NCI-H82 treated with DMSO at 0.1 percent for 48 hours (cell line): ENCODE data around the gene OSBPL5.

Source experiments
- DNase-seq: peaks from one replicate; lab custom pipeline; 2025; ENCODE audit not compliant: unreplicated experiment; lab: John Stamatoyannopoulos, UW

The OSBPL5 gene

DNA sequence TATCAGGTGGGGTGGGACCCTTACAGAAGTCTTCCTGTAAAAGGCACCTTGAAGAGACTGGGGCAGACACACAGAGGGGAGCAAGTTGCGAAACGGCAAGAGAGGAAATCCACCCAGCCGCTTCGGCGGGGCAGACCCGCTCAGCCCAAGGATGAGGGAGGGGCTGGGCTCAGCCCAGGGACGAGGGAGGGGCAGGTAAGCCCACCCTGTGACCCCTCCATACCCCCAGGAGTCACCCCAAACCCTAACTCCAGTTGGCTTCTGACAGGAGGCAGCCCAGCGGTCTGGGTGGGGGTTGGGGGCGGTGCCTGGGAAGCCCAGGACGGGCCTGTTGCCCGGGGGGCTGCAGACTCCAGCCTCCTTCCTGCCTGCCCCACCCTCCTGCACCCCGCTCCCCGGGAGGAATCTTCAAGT, 965 bp downstream of the OSBPL5 start:
- DNase-seq = no peak

DNA sequence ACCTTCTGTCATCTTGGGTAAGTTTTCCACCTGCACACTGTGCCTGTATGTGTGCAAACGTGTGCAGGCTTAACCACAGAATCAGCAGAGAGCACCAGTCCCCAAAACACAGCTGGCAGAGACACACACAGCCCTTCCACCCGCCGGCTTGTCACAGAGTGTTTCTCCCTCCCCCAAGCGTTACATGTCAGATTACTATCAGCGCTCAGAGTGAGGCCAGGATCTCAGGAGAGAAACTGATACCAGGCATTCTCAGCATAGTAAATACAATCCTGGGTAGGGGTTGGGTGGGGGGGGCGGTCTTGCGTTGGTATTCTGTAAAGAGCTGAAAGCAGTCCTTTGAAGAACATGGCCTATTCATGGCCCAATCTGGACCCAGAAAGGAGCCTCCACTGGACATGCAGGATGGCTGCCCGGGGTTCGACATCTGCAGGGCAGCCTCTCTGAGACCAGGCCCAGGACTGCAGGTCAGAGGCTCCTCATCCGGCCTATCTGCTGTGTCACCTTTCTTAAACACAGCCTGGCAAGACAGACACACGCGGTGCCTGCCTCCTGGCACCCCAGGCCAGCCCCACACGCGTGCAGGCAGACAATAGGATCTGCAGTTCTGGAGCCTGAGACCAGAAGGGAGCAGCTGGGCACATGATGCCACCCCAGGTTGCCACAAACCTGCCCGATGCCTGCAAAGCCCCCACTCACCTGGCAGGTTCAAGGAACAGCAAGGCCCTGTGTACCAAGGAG, 1.7 kb downstream of the OSBPL5 start:
- DNase-seq = no peak

DNA sequence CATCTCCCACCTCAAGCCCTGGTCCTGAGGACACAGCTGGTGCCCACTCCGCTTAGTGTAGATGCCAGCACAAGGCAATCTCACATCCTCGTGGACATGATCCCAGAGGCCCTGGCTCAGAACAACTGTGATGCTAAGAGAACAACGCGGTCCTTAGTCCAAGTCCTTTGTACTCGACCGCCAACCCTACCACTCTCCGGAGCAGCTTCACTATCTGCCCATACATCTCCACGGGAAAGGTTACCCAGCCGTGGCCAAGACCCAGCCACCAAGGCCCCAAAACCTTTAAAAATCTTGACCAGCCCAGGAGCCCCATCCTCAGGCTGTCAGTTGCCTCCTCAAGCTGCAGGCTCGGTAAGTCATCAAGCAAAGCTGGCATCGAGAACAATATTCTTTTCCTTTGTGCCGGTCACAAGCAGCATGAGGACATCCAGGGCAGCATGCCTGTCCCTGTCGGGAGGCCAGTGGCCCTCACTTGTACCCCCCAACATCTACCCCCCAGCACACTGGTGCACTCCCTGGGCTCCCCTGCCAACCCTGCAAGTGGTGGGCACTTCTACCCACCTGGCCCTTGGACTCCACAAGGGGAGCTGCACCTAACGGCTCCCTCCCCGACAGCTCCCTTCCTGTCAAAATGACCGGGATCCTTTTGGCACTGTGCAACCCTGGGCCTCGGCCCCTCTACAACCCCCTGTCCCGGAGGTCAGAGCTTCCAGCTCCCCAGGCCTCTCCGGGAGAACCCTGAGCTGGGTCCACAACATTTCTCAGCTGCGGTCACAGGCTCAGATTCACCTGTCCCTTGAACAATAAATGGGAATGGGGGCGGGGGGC, 2.5 kb downstream of the OSBPL5 start:
- DNase-seq = no peak

DNA sequence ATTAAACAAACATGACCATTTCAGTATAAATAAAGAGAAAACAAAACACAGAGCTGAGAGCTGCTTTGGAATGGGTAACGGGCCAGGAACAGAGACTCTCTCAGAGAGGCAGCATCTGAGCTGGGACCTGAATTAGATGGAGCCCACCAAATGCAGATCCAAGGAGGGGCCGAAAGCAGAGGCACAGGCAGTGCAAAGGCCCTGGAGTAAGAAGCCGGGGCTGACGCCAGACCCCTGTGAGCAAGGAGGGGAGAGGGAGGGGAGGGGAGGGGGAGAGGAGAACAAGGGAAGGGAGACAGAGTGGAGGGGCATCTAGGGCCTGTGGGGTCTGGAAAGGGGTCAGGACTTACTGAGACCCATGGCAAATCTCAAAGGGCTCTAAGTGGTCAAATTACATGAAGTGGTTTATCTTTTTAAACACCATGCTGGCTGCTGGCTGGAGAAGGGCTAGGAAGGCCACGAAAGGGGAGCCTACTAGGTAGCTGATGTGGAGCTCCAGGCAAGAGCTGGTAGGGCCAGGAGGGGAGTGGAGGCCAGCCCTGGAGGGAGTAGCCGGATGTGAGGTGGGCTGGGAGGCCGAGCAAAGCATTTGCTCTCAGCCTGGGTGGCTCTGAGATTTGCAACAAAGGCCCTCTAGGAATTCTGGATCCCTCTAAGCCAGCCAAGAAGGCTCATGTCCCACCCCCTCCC, 3.2 kb downstream of the OSBPL5 start:
- no peak for DNase-seq

DNA sequence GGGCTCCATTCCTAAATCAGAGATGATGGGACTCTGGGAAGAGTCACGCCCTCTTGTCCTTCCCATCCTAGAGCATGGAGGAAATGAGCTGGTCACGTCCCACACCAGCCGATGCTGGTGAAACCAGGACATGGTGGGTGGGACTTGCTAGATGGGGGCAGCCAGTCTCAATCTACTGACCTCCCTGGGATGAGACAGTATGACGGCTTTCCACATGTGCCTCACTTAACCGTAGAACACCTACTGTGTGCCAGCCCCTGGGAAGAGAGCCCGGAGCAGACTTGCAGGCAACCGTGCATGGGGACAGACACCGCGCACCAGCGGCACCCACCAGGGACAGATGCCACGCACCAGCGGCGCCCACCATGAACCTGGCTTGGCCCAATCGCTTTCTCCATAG, 3.8 kb downstream of the OSBPL5 start:
- DNase-seq = no peak

DNA sequence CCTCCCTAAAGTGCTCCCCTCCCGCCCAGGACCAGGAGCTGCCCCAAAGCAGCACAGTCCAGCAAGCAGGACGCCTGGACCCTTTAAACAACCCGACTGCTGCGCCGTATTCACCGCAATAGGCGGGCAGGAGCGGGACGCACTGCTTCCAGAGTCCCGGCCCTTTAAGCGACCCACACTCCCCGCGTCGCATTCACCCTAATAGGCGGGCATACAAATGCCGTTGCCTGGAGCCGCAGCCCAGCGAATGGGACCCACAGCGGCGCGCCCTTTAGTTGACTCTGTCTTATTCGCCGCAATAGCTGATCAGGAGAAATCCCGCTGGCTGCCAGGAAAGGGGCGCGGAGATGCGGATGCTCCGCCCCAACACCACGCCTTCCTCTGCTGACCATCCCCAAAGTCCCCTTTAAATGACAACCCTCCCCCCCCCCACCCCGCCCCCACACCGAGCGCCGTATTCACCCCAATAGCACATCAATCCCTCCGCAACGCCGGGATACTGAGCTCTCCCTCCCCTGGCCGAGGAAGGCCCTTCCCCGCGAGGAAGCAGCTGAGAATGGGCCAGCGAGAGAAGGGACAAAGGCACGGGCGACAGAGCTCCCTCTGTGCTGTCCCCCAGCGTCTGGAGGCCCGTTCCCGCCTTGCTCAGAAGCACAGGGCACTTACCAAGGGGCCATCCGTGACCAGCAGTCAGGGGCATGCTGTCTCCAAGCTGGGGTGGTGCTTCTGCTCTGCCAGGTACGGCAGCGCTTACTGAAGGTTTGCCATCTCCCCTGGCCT, 4.7 kb downstream of the OSBPL5 start:
- peak; percentile 15 for DNase-seq

DNA sequence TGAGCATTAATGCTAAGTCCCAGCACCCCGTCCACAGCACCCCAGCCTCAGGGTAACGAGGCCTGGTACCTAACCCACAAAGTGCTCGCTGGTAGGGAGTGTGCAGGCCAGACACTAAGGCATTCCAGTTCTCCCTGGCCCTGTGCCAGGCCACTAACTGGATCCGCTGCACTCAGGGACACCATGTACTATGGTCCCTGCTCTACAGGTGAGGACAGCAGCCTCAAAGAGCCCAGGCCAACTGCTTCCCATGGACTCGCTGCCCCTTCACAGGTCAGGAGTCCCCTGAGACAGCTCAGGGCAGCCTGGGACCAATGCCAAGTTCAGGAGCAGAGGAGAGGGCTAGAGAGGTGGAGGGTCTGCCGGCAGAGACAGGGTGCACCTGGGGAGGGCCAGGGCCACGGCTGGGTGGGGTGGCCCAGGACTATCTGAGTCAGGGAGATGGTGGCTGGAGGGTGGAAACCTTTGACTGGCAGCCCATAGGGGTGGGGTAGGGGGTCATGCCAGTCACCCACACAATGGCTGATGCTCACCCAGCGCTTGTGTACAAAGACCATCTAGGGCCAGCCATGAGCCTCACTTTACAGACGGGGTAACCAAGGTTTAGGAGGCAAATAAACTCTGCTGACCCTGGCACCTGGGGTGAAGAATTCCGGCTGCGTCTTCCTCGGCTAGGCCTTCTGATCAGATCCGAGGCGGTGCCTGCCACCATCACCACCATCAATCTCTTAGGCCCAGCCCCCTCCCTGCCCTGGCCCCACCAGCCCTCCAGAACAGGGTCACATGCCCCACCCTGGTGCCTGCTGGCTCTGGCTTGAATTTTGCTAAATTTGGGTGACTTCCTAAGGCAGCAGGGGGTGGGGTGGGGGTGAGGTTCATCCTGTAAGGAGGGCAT, 5.6 kb downstream of the OSBPL5 start:
- no peak for DNase-seq

DNA sequence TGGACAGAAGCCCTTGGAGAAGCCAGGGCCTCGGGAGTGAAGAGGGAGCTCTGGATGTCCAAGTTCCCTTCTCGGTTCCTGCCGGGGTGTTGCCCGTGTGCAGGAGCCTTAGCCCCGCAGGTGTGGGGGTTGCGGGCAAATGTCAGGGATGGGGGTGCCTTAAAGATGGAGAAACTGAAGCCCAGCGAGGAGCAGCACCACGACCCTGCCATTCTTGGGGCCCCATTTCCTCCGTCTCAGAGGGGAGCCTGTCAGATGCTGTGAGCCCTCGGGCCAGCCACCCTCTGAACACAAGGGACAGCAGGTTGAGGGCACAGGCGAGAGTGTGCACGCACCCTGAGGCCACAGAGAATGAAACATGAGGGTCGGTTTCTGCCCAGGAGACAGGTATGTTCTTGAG, 6.3 kb downstream of the OSBPL5 start:
- DNase-seq = no peak

DNA sequence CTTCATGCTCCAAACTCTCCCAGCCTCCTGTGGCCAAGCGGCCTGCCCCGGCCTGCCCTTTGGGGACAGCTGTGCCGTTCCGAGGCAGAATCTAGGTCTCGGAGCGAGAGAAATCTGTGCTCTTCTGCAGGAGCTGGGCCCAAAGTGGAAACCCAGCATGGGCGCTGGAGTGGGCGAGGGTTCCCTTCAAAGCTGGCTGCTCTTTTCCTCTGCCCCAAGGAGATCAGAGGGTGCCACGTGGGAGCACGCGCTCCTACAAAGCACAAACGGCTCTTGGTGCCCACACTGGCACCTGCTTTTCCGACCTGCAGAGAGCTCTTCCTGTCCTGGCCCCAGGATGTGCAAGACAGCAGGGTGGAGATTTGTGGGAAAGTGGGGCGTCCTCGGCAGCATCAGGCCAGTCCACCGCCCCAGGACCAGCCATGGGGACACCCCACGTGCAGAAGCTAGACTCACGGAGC, 6.9 kb downstream of the OSBPL5 start:
- DNase-seq = no peak

DNA sequence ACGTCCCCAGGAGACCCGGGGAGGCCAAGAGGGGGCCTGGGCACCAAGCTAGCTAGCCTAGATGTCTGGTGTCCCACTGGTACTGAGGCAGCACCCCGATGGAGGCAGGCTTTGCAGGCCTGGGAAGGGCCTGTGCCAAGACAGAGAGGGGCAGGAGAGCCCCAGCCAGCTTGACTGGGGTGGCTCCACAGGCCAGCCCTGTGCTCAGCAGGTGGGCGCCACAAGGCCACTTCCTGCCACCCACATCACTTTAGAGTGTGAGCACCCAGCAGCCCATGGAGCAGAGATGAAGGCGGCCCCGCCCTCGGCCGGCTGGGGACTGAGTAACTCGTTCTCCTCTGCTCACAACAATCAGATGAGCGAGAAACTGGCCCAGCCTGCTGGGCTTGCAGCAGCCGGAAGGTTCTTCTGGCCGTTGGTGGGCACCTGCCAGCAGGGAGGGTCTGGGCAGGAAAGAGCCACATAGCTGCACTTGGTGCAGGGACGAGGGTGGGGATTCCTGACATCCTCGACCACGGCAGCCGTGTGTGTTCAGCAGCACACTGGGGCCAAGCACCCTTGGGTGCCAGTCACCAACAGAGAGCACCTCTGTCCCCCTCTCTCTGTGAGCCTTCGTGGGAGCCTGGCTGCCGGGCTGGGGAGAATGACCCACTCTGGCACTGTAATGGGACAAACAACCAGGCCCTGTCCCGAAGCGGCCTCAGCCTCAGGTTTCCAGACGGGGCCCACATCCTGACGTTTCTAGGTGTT, 7.6 kb downstream of the OSBPL5 start:
- DNase-seq = no peak

DNA sequence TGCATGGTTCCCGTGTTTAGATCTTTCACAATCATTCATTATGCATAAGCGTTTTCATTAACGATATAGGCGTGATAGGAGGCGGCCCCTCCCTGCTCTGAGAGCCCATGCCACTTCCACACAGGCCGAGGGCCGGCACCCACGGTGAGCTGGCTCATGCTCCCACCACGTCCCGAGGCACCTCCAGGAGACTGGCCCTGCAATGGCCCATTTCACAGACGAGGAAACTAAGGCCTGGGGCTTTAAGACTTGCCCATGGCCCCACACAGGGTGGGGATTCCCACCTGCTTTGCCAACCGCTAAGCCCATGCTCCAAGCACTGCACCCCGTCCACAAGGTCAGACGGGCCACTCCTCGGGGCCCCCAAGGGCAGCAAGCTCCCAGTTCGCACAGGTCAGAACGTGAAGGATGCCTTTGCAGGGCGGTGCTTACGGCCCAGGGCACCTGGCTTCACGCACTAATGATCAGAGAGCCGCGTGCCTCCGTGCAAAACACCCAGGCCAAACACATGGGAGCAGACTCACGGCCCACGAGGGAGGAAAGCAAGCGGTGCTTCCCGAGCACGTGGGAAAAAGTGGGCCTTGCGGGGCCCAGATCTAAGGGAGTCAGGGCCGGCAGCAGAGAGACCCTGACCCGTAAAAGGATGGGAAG, 8.3 kb downstream of the OSBPL5 start:
- DNase-seq = no peak

DNA sequence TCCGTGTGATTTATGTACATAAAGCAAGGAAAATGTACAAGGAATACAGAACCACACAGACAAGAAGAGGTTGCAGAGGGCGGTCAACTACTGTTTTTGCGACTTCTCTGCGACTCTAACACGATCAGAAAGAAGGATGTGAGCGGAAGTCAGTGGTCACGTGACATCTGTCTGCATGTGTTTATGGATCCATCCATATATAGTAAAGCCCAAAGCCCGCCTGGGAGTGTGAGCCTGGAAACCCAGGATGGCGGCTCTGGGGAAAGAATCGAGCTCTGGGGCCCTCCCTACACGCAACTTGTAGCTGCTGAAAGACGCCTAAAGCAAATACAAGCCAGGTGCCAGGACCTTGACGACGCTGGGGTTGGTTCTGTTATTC, 8.8 kb downstream of the OSBPL5 start:
- no peak for DNase-seq

DNA sequence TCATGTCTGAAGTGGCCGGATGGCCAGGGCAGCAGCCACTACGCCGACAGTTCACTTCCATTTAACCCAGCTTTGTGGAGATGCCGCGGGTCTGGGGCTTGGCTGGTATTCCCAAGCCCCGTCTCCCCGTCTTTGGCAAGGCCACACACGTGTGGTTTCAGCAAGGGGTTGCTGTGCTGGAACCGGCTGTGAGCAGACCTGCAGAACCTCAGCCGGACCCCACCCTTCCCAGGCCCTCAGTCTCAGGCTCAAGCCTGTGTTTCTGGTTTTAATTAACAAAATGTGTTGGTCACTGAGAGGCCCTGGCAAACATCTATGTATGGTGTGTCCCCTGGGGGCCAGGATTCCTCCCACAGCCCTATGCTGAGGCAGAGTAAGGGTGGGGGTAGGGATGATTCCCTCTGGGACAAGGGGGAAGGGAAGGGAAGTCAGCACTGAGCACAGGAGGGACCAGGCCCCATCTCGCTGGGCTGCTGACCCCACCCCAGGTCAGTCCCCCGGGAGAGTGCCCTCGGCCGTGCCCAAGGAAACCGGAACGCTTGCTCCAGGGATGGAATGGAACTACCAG, 9.3 kb downstream of the OSBPL5 start:
- no peak for DNase-seq

DNA sequence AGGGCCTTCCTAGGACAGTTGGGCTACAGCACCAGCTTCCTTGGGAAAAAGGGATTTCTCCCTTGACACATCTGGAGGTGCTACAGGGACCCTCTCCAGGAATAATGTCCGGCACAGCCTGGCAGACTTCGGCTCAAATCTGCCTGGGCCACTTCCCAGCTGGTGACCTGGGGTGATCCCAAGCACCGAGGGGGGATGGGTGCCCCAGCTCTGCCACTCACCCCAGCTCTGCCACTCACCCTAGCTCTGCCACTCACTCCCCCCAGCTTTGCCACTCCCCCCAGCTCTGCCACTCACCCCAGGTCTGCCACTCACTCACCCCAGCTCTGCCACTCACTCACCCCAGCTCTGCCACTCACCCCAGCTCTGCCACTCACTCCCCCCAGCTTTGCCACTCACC, 9.9 kb downstream of the OSBPL5 start:
- DNase-seq = no peak

DNA sequence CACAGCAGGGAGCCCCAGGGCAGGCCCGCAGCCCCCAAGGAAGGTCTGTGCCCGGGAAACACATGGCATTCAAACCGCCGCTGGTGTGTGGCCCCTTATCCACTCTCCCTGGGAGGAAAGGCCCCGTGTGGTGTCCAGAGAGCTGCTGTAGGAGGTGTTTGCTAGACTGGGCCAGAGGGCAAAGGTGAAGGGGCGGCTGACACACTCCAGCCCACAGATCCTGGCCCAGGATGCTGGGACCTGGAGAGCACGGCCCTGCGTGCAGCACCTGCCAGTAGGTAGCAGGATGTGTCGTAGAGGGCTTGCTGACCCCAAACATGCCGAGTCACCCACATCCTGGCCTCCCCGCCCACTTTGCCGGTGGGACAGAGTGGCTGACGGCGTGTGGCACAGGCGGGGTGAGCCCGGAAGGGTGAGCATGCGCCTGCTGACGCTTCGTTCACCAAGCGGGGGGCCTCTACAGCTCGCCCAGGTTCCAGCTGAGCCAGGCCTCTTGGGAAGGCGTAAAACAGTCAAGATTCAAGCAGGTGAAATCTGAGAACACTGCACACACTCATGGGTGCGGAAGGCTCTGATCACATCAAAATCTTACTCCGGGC, 11.0 kb downstream of the OSBPL5 start:
- no peak for DNase-seq

DNA sequence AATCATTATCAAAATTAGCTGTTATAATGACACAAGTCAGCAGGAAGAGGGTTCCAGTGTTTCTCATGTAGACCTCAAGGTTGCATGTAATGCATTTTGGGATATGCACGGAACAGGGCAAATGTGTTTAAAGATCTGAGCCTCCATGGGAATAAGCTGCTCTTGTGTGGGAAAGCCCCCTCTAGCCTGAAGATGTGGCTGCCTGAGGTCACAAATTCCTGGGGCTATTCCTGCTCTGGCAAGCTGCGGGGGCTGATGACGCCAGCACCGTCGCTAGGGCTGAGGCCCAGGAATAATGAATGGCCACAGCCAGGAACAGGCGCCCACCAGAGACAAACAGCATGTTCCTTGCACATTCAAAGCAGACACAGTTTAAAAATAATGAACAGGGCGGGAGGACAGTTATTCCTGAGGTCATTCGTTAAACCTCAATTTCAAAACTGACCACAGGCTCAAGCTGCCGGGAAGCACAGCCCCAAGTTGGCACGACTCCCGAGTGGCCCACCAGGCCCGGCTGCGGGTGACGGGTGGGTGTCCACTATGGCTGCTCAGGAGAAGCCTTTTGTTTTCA, 11.7 kb downstream of the OSBPL5 start:
- DNase-seq = no peak

DNA sequence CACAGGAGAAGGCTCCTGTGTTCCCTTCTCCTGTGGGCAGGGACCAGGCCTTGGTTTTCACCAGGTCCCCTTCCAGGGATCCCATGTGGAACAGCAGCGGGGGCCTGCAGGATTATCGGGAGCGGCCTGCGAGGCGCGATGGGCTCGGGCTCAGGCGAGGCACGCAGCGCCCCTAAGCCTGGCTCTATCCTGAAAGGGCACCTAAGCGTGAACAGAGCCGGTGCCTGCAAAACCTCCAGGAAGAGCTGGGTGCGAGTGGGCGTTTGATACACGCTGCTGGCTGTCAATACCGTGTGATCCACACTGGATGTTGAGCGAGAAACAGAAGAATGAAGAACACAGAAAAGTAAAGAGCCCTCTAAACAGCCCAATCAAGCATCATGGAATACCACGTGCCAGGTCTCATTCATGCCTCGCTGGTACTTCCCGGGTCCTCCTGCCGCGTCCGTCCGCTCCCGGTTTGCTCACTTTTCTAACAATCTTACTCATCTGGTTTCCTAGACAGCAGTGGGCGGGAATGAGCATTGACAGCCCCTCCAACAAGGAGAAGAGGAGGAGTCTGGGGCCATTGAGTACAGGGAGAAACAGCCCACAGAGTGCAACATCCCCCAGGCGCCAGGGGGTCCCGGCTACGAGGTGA, 12.5 kb downstream of the OSBPL5 start:
- no peak for DNase-seq
